ENCODE measurements around the gene CTDNEP1. TPM values are rescaled to one million over a fixed set of nuclear protein-coding genes. Genes with fewer than 3 reads are reported as not detected.
"Not testable (repeated sequence)": the region's sequence is repeated elsewhere in the genome, so short reads cannot be mapped to it uniquely, and the experiment has no call there.

The CTDNEP1 gene
- total RNA-seq, 2 donors from 2014 or later = 171 to 179 TPM

- DNase-seq (ENCODE audit: low spot score in 2 of 2) = no peak
- peaks cover 18 to 22% of the 10 kb centered on the region in 2 donors for H3K36me3 Mint-ChIP-seq
- peak overlapping the region in 1 of 2 donors; percentile 88 for H3K27ac Mint-ChIP-seq
- no peak for ATAC-seq
- no peaks in the 10 kb centered on the region for H3K9me3 Mint-ChIP-seq
Measured at GRCh38 chr17:7256766-7257456, 5.4 kb upstream of the CTDNEP1 start.

- Mint-ChIP-seq H3K27ac (peak overlapping the region in 1 of 2 donors; percentile 27), H3K9me3 (no peaks in the 10 kb centered on the region), H3K36me3 (peaks cover 31 to 35% of the 10 kb centered on the region in 2 donors)
- no peak for ATAC-seq
- DNase-seq (ENCODE audit: low spot score in 2 of 2) = no peak
Measured at GRCh38 chr17:7254511-7254910, 3.0 kb upstream of the CTDNEP1 start.

DNA sequence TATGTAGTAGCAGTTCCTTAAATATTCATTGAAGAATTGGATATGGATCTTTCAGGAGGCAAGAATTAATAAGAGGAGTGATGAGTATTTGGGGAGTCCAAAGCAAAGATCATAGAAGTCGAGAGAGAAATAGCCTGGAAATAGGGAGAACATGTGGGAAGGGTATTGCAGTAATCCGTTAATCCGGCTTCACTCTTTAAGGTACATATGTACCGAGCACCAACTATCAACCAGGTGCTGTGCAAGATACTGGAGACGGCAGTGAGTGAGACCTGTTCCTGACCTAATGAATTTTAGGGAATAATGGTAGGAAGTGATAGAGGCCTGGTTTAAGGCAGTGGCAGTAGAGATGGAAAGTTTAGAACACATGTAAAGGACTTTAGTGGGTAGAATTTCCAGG lies 1.5 kb upstream of the CTDNEP1 start:
- peak overlapping the region; percentile 99 to 100 for H3K27ac Mint-ChIP-seq
- H3K36me3 Mint-ChIP-seq = peaks cover 25 to 35% of the 10 kb centered on the region in 2 donors
- no peaks in the 10 kb centered on the region for H3K9me3 Mint-ChIP-seq
- DNase-seq (ENCODE audit: low spot score in 2 of 2) = no peak
- no peak for ATAC-seq

- DNase-seq (ENCODE audit: low spot score in 2 of 2) (peak; percentile 88 to 99), ATAC-seq (peak; percentile 69 to 72)
- no peaks in the 10 kb centered on the region for H3K9me3 Mint-ChIP-seq
- H3K36me3 Mint-ChIP-seq = peaks cover 25 to 35% of the 10 kb centered on the region in 2 donors
- peak within 1 kb of the TSS; percentile 99 to 100 for H3K27ac Mint-ChIP-seq
Measured at GRCh38 chr17:7252176-7253043, 876 bp upstream of the CTDNEP1 start, which contains the start of gene ELP5. ELP5 (plus strand) TSS chr17:7252215; CDS start chr17:7252551, 336 bp downstream.

DNA sequence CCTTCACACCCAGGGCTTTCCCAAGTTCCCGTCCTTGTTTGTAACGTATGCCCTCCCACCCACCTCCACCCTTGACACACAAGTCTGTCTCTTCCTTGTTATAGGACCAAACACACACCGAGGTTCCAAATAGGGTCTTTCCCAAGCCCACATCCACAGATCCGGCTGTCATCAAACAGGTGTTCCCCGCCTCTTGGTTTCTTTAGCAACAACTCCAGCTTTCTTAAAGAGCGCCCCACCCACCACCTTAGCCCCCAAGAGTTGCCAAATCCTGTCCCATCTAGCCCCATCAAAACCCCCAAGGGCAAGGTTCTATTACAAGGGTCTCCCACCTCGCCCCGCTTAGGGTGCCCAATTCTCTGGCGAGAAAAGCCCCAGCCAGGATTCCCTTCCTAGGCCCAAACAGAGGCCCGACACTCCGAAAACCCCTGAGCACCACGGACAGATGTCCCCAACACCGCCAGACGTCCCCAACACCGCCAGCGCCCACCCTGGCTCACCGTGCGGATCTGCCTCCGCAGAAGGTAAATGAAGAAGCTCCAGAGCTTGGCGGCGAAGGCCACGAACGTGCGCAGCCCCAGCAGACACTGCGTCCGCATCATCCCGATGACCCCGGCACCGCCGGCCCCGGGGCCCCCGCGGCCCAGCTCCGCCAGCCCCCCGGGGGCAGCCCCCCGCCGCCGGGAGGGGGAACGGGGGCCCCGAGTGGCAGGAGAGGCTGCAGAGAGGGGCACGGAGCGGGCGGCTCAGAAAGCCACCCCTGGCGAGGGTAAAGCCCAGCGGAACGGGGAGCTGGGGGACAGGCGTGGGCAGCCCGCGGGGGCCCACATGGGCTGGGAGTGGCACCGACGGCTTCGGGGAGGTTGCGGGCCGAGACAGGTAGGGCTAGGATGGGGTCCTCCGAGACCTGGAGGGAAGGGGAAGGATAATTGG lies 573 bp downstream of the CTDNEP1 start:
- Mint-ChIP-seq H3K9me3 (no peaks in the 10 kb centered on the region), H3K27ac (peak overlapping the region; percentile 99), H3K36me3 (peaks cover 34 to 36% of the 10 kb centered on the region in 2 donors)
- DNase-seq (ENCODE audit: low spot score in 2 of 2) (no peak), ATAC-seq (peak; percentile 0 to 1)

DNA sequence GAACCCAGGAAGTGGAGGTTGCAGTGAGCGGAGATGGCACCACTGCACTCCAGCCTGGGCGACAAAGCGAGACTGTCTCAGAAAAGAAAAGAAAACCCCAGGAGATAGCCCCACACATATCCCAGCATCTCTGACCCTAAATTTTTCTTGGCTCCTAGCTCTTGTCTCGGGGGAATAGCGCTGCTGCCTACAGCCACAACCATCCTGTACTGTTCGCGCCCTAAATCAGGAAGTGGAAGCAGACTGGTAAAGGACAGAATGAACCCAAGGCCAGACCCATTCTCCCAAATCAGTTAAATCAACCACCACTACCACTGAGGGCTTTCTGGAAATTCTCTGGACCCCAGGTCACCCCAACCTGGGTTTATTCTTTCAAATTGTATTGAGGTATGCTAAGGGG lies 1.7 kb downstream of the CTDNEP1 start:
- DNase-seq (ENCODE audit: low spot score in 2 of 2) = no peak
- H3K27ac Mint-ChIP-seq = peak overlapping the region; percentile 99
- H3K9me3 Mint-ChIP-seq = no peaks in the 10 kb centered on the region
- H3K36me3 Mint-ChIP-seq = peaks cover 37 to 38% of the 10 kb centered on the region in 2 donors
- ATAC-seq = no peak

DNA sequence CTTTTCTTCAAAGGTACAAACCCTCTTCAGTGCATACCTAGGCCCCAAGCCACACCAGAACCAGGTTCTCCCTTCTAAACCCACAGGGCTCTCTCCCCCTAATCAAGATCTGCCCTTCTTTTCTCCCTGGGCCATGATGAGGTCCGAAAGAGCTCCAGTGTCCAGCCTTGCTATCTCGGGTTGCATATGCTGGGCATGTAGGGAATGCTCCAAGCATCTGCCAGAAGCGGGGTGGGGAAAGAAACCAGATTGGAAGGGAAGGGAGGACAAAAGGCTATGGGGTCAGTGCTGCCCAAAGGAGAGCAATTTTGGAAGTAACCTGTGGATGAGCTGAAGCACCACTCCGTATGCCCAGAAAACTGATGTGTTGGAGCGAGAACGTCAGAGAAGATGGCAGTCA lies 2.3 kb downstream of the CTDNEP1 start:
- Mint-ChIP-seq H3K9me3 (no peaks in the 10 kb centered on the region), H3K36me3 (peaks cover 33 to 38% of the 10 kb centered on the region in 2 donors), H3K27ac (peak overlapping the region in 1 of 2 donors; percentile 22)
- DNase-seq (ENCODE audit: low spot score in 2 of 2) = no peak
- no peak for ATAC-seq

- Mint-ChIP-seq H3K27ac (peak overlapping the region in 1 of 2 donors; percentile 18), H3K9me3 (no peaks in the 10 kb centered on the region), H3K36me3 (peaks cover 33 to 38% of the 10 kb centered on the region in 2 donors)
- ATAC-seq = no peak
- no peak for DNase-seq (ENCODE audit: low spot score in 2 of 2)
Measured at GRCh38 chr17:7248796-7249195, 2.7 kb downstream of the CTDNEP1 start.

DNA sequence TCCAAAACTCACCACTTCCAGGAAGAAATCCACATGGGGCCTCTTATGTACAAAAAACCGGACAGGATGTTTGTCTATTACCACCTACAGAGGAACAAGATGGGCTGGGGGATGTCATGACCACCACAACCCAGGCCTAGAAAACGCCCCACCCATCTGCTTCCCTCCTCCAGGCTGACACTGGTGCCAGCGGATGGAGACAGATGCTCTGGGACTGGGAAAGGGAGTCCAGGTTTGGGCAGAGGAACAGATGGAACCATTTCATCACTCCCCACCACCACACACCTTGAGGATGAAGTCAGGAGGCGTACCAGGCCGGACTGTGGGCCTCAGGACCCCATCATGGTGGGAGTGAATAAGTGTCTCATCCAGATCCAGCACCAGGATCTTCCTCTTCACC lies 4.8 kb downstream of the CTDNEP1 start:
- no peaks in the 10 kb centered on the region for H3K9me3 Mint-ChIP-seq
- DNase-seq (ENCODE audit: low spot score in 2 of 2) = no peak
- H3K27ac Mint-ChIP-seq = peak overlapping the region; percentile 4 to 27
- peaks cover 30 to 33% of the 10 kb centered on the region in 2 donors for H3K36me3 Mint-ChIP-seq
- no peak for ATAC-seq

DNA sequence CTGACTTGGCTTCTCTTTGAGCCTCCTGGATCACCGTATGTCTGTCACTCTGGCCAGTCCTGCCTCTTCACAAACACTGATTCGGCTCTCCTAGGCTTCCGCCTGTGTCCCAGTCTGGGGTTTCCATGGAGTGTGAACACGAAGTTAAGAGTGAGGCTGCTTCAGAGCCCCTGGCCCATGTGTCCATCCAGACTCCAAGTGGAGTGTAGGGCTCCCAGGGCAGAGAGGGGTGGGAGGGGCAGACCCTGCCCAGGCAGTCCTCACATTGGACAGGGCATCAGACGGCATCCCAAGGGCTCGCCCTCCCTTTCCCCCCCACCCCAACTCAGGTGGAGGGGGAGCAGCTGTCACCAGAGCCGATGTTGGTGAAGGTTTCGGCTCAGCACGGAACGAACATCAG lies 7.7 kb downstream of the CTDNEP1 start:
- DNase-seq (ENCODE audit: low spot score in 2 of 2); H3K9me3 Mint-ChIP-seq; ATAC-seq: not testable (repeated sequence)
- peak overlapping the region in 1 of 2 donors; percentile 91 for H3K27ac Mint-ChIP-seq
- peaks cover 30% of the 10 kb centered on the region in 2 donors for H3K36me3 Mint-ChIP-seq

GRCh38 chr17:7243453-7243729 lies 8.1 kb downstream of the CTDNEP1 start:
- peaks cover 30 to 34% of the 10 kb centered on the region in 2 donors for H3K36me3 Mint-ChIP-seq
- H3K9me3 Mint-ChIP-seq = no peaks in the 10 kb centered on the region
- no peak for ATAC-seq
- no peak for DNase-seq (ENCODE audit: low spot score in 2 of 2)
- H3K27ac Mint-ChIP-seq = peak overlapping the region; percentile 41 to 91

DNA sequence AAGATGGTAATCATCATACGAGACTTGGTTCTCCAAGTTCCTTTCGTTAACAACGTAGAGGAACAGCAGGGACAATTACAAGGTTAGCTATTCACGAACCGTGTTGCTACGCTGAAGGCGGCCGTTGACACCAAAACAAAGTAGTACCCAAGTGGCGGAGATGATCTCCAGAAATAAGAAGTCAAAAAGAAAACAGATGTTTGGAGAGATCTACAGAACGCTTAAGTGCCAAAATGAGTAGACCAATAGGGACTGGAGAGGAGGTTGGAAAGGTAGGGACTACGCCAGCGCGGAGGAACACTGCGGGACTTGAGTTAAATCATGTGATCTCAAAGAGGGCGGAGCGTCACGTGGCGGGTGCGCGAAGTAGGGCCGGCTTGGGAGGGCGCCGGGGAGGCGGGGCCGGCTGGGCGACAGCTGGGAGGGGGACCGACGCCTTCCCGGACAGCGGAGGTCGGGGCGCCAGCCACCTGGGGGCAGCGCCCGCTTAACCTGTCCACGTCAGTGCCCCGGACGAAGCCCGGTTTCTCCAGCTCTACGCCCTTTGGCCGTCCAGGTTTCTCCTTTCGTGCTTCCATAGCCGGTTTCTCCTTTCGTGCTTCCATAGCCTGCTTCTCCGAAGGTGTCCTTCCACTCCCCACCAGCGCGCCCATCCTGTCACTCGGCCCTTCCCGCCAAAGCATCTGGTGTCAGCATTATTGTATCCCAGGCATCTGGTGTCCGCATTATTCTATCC lies 8.6 kb downstream of the CTDNEP1 start:
- DNase-seq (ENCODE audit: low spot score in 2 of 2) = peak; percentile 89
- H3K9me3 Mint-ChIP-seq = no peaks in the 10 kb centered on the region
- peaks cover 30 to 34% of the 10 kb centered on the region in 2 donors for H3K36me3 Mint-ChIP-seq
- peak overlapping the region; percentile 91 to 99 for H3K27ac Mint-ChIP-seq
- peak; percentile 47 to 56 for ATAC-seq

- peak within 1 kb of the TSS; percentile 91 to 99 for H3K27ac Mint-ChIP-seq
- no peaks in the 10 kb centered on the region for H3K9me3 Mint-ChIP-seq
- peak; percentile 36 to 40 for ATAC-seq
- peaks cover 33 to 38% of the 10 kb centered on the region in 2 donors for H3K36me3 Mint-ChIP-seq
- DNase-seq (ENCODE audit: low spot score in 2 of 2) = peak; percentile 87 to 94
Measured at GRCh38 chr17:7241783-7242716, 9.5 kb downstream of the CTDNEP1 start, which contains the start of gene GABARAP. GABARAP (minus strand) TSS chr17:7242449; CDS start chr17:7242330, 119 bp downstream.

DNA sequence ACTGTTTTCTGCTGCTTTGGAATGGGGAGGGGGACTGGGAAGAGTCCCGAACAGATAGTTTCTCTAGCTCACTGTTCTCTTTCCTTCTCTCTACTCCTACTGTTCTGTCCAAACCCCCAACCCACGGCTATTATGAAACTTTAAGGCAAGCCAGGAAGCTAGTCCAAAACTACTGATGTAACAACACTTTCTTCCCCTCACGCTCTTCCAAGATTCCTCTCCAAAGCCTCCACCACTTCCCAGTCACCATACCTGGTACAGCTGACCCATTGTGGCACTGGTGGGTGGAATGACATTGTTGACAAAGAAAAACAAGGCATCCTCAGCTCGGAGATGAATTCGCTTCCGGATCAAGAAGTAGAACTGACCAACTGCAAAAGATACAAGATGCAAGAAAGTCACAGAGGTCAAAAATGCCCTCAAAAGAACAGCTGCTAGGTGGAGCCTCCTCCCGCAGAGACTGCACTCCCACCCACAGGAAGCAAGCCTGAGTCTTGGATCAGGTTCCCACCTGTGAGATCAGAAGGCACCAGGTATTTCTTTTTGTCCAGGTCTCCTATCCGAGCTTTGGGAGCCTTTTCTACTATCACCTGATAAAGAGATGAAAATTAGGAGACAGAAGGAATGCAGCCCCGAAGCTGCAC lies 10.3 kb downstream of the CTDNEP1 start:
- Mint-ChIP-seq H3K9me3 (no peaks in the 10 kb centered on the region), H3K27ac (peak overlapping the region; percentile 91 to 99), H3K36me3 (peaks cover 35 to 37% of the 10 kb centered on the region in 2 donors)
- ATAC-seq (no peak), DNase-seq (ENCODE audit: low spot score in 2 of 2) (no peak)
